Upper lobe of left lung (tissue), 6 donors: ENCODE data around the gene LRP1. TPM values are rescaled to one million over a fixed set of nuclear protein-coding genes. Genes with fewer than 3 reads are reported as not detected.

ENCODE experiments used
- ATAC-seq, 2 donors: fragments of 200-7000 bp; cut with Tn5 transposase; one replicate each; pipeline ENCODE4 v1.9.1; 2022; ENCODE audit warnings: mild to moderate bottlenecking in 2 of 2, moderate library complexity in 2 of 2; ENCODE audit not compliant: low FRiP score in 2 of 2
- DNase-seq, 2 donors: peaks; one replicate each; pipeline ENCODE4 v3.0.0-alpha.2; 2019 to 2020
- H3K27ac ChIP-seq, 4 donors: fragments of 200-600 bp; sonication (generic); one replicate each; pipeline ENCODE4 v1.5.1; 2016 to 2019
- H3K27me3 ChIP-seq, 4 donors: fragments of 200-600 bp; sonication (generic); one replicate each; pipeline ENCODE4 v1.5.1; 2017 to 2019
- H3K36me3 ChIP-seq, 4 donors: fragments of 200-600 bp; sonication (generic); one replicate each; pipeline ENCODE4 v1.5.1; 2016 to 2019
- H3K4me1 ChIP-seq, 4 donors: fragments of 200-600 bp; sonication (generic); one replicate each; pipeline ENCODE4 v1.5.1; 2018 to 2019
- H3K4me3 ChIP-seq, 4 donors: fragments of 200-600 bp; sonication (generic); one replicate each; pipeline ENCODE4 v1.5.1; 2017 to 2019; ENCODE audit warnings: mild to moderate bottlenecking in 2 of 4, moderate library complexity in 1 of 4
- H3K9me3 ChIP-seq, 4 donors: fragments of 200-600 bp; sonication (generic); one replicate each; pipeline ENCODE4 v1.5.1; 2018 to 2019
- EP300 ChIP-seq, 4 donors: sonication (generic); formaldehyde crosslinking; IDR thresholded peaks; one replicate each; pipeline ENCODE4 v1.5.1; 2017; ENCODE audit warnings: antibody characterized with exemption in 4 of 4, control low read depth in 2 of 4
- POLR2A ChIP-seq, 4 donors: fragments of 450-650 bp; IDR thresholded peaks; one replicate each; pipeline ENCODE4 v1.5.1; 2016 to 2017; ENCODE audit warnings: antibody characterized with exemption in 4 of 4, mild to moderate bottlenecking in 2 of 4
- POLR2AphosphoS5 ChIP-seq, 2 donors: sonication (generic); formaldehyde crosslinking; IDR thresholded peaks; one replicate each; pipeline ENCODE4 v1.5.1; 2017; ENCODE audit warnings: antibody characterized with exemption in 2 of 2
- WGBS, 2 donors: methylation state at CpG; one replicate each; pipeline ENCODE4 v1.1.5; 2017 to 2018; 5-methylcytosine and 5-hydroxymethylcytosine counted together
- total RNA-seq, 6 donors: library from RNA; depleted of rRNA in 4 of 6; stranded (reverse); fragments of >200 nt in 4 of 6; gene quantifications; one replicate each; pipeline versions ENCODE4 v1.1.0 to v1.2.1, GENCODE V29; 2016 to 2021
- TF ChIP-seq, protein P1 (sequence below), 6 experiments: fragments of 450-650 bp in 4 of 6; fragments of 200-600 bp in 2 of 6; sonication (generic) in 2 of 6; IDR thresholded peaks; one replicate each; pipeline ENCODE4 v1.5.1; 2016 to 2019; ENCODE audit warnings: antibody characterized with exemption in 6 of 6
- donor health status: DM: no; HTN: no; CAD: no; lungs with moderate emphysema.
- donor health status: DM: no; HTN: yes; CAD: no; lungs with severe emphysema.

The LRP1 gene
- total RNA-seq, 6 donors from 2014 or later, result 137 to 504 (median 308) TPM

DNA sequence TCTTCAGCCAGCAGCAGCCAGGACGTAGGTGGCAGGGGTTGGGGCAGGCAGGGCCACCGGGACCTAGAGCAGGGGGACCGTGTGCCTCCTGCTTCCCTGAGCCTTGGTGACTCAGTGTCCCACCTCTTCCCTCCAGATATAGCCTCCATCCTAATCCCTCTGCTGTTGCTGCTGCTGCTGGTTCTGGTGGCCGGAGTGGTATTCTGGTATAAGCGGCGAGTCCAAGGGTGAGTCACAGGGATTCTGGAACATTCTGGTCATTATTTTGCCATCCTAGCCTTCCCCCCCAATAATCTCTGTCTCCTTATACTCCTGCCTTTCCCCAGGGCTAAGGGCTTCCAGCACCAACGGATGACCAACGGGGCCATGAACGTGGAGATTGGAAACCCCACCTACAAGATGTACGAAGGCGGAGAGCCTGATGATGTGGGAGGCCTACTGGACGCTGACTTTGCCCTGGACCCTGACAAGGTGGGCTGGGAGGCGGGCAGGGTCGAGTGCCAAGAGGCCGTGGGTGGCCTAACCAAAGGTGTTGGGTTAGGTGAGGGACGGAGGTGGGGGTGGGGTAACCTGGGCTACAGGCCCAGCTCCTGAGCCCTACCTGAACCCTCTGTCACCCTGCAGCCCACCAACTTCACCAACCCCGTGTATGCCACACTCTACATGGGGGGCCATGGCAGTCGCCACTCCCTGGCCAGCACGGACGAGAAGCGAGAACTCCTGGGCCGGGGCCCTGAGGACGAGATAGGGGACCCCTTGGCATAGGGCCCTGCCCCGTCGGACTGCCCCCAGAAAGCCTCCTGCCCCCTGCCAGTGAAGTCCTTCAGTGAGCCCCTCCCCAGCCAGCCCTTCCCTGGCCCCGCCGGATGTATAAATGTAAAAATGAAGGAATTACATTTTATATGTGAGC is 83.8 kb downstream of the LRP1 start:
- ATAC-seq (no peak), DNase-seq (peak in 1 of 2 donors; percentile 70)
- Histone ChIP-seq H3K27ac (no peak overlapping the region), H3K9me3 (no peaks in the 10 kb centered on the region), H3K27me3 (peaks cover under 1 to 22% (median 15%) of the 10 kb centered on the region in 4 donors), H3K4me1 (peaks cover 24 to 45% (median 26%) of the 10 kb centered on the region in 4 donors), H3K36me3 (peaks cover 0 to 45% (median 20%) of the 10 kb centered on the region in 4 donors), H3K4me3 (no peak overlapping the region)
- TF ChIP-seq, protein P1, sequence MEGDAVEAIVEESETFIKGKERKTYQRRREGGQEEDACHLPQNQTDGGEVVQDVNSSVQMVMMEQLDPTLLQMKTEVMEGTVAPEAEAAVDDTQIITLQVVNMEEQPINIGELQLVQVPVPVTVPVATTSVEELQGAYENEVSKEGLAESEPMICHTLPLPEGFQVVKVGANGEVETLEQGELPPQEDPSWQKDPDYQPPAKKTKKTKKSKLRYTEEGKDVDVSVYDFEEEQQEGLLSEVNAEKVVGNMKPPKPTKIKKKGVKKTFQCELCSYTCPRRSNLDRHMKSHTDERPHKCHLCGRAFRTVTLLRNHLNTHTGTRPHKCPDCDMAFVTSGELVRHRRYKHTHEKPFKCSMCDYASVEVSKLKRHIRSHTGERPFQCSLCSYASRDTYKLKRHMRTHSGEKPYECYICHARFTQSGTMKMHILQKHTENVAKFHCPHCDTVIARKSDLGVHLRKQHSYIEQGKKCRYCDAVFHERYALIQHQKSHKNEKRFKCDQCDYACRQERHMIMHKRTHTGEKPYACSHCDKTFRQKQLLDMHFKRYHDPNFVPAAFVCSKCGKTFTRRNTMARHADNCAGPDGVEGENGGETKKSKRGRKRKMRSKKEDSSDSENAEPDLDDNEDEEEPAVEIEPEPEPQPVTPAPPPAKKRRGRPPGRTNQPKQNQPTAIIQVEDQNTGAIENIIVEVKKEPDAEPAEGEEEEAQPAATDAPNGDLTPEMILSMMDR (IDR thresholded peaks at IDR 0.05), result no peak
- TF ChIP-seq POLR2AphosphoS5 (IDR thresholded peaks at IDR 0.05), result no peak
- TF ChIP-seq POLR2A (IDR thresholded peaks at IDR 0.05), result no peak
- TF ChIP-seq EP300 (IDR thresholded peaks at IDR 0.05), result no peak
- WGBS, 2 donors, result 86 to 91% methylated on average over 12 to 25 of the region's 27 CpGs

DNA sequence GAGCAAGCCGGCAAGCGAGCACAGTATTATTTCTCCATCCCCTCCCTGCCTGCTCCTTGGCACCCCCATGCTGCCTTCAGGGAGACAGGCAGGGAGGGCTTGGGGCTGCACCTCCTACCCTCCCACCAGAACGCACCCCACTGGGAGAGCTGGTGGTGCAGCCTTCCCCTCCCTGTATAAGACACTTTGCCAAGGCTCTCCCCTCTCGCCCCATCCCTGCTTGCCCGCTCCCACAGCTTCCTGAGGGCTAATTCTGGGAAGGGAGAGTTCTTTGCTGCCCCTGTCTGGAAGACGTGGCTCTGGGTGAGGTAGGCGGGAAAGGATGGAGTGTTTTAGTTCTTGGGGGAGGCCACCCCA is 84.4 kb downstream of the LRP1 start:
- DNase-seq, result peak in 1 of 2 donors; percentile 14
- WGBS, 2 donors, result 73 to 85% methylated on average over 7 of the region's 7 CpGs
- Histone ChIP-seq H3K9me3 (no peaks in the 10 kb centered on the region), H3K4me3 (no peak overlapping the region), H3K27me3 (peaks cover 2 to 28% (median 18%) of the 10 kb centered on the region in 4 donors), H3K4me1 (peaks cover 30 to 52% (median 33%) of the 10 kb centered on the region in 4 donors), H3K27ac (no peak overlapping the region), H3K36me3 (peaks cover 0 to 42% (median 18%) of the 10 kb centered on the region in 4 donors)
- ATAC-seq, result no peak
- TF ChIP-seq POLR2AphosphoS5 (IDR thresholded peaks at IDR 0.05) (no peak), POLR2A (IDR thresholded peaks at IDR 0.05) (no peak), EP300 (IDR thresholded peaks at IDR 0.05) (no peak)
- TF ChIP-seq, protein P1 (IDR thresholded peaks at IDR 0.05), result no peak

DNA sequence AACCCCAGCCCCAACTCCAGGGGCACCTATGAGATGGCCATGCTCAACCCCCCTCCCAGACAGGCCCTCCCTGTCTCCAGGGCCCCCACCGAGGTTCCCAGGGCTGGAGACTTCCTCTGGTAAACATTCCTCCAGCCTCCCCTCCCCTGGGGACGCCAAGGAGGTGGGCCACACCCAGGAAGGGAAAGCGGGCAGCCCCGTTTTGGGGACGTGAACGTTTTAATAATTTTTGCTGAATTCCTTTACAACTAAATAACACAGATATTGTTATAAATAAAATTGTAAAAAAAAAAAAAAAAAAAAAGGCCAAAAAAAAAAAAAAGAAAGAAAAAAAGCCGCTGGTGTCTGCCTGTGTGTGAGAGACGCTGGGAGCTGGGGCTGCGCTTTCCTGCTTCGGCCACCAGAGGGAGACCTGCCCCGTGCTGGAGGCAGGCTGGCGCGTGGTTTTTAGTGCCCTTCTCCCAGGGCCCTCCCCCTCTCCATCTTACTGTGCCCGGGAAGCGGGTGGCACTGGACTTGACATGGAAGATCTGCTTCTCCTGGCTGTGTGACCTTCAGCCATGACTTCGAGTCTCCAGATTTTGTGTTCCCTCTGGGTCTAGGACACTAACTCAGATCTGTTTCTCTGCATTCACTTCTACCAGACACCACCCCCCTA is 84.9 kb downstream of the LRP1 start:
- no peak overlapping the region for H3K27ac ChIP-seq
- H3K9me3 ChIP-seq, result no peaks in the 10 kb centered on the region
- WGBS, 2 donors, result 4 to 5% methylated on average over 16 of the region's 16 CpGs
- H3K27me3 ChIP-seq, result peaks cover 2 to 33% (median 22%) of the 10 kb centered on the region in 4 donors
- TF ChIP-seq POLR2AphosphoS5 (IDR thresholded peaks at IDR 0.05), result no peak
- TF ChIP-seq, protein P1 (IDR thresholded peaks at IDR 0.05), result peak; percentile 84 to 97 (median 90)
- peaks cover 0 to 37% (median 16%) of the 10 kb centered on the region in 4 donors for H3K36me3 ChIP-seq
- no peak overlapping the region for H3K4me3 ChIP-seq
- DNase-seq, result peak; percentile 91 to 92
- peaks cover 31 to 53% (median 33%) of the 10 kb centered on the region in 4 donors for H3K4me1 ChIP-seq
- peak; percentile 85 to 89 for ATAC-seq

DNA sequence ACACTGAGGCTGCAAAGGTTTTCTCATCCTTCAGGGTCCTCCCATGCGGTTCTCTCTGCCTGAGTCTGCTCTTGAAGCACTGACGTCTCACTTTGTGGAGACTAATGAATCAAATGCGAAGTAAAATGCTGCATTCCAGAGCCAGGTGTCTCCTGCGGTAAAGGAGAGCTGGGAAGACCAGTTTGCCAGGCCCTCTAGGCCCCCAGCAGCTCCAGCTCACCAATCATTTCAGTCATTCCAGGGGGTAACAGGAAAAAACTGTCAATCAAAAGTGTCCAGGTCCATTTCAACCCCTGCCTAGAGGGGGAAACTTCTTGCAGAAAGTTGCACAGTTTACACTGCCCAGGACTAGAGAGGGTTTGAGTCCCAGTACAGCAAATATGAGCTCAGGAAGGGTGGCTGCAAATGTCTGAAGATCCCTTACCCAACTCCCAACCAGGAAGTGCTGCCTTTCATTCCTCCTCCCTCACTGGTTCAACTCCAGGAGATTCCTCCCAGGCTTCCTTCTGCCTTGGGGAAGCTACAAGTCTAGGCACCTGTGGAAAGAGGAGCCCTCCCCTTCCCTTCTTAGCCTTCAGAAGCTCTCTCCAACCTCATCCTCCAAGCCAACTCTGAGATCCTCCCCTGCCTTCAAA is 85.6 kb downstream of the LRP1 start:
- Histone ChIP-seq H3K9me3 (no peaks in the 10 kb centered on the region), H3K36me3 (peaks cover 0 to 31% (median 13%) of the 10 kb centered on the region in 4 donors), H3K4me1 (peaks cover 31 to 53% (median 33%) of the 10 kb centered on the region in 4 donors), H3K4me3 (no peak overlapping the region), H3K27me3 (peaks cover 2 to 36% (median 24%) of the 10 kb centered on the region in 4 donors), H3K27ac (no peak overlapping the region)
- TF ChIP-seq EP300 (IDR thresholded peaks at IDR 0.05), result no peak
- TF ChIP-seq POLR2AphosphoS5 (IDR thresholded peaks at IDR 0.05), result no peak
- TF ChIP-seq POLR2A (IDR thresholded peaks at IDR 0.05), result no peak
- TF ChIP-seq, protein P1 (IDR thresholded peaks at IDR 0.05), result no peak
- no peak for DNase-seq
- ATAC-seq, result no peak
- 43 to 51% methylated on average over 4 of the region's 4 CpGs for WGBS, 2 donors
